Measurements from ENCODE around the gene TSHZ1.

TSHZ1 gene

DNA sequence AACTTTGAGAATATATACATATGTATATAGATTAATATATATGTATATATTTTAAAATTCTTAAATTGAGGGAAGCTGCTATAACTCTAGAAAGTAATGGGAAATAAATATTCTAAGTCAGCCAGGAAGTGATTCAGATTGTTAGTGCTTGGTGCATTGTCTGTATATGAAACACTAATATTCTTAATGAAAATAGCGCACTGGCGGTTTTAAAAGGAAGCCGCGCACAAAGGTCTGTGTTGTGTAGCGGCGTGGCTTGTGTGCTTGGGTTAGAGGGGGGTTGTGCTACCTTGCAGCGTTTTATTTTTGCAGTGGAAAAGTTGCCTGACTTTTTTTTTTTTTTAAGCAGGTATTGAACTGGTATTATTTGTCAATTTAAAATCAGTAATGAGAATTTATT is 11.3 kb downstream of the TSHZ1 start:
- no peak for DNase-seq

DNA sequence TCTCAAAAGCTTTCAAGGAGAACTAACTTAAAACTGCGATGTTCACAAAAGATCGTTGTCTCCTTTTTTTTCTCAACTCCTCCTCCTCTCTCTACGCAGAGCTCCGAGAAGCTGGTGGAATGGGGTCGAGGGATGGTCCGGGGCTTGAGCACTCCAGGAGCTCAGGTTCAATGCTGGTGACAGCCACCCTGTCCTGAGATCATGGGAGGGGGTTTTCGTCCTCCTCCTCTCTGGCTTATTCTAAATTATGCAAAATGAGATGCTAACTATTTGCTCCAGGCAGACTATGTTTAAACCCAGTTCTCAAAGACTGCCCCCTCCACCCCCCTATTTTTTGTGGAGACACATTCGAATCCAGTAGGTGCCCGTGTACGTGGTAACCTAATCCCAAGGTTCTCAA is 11.8 kb downstream of the TSHZ1 start:
- DNase-seq: no peak

DNA sequence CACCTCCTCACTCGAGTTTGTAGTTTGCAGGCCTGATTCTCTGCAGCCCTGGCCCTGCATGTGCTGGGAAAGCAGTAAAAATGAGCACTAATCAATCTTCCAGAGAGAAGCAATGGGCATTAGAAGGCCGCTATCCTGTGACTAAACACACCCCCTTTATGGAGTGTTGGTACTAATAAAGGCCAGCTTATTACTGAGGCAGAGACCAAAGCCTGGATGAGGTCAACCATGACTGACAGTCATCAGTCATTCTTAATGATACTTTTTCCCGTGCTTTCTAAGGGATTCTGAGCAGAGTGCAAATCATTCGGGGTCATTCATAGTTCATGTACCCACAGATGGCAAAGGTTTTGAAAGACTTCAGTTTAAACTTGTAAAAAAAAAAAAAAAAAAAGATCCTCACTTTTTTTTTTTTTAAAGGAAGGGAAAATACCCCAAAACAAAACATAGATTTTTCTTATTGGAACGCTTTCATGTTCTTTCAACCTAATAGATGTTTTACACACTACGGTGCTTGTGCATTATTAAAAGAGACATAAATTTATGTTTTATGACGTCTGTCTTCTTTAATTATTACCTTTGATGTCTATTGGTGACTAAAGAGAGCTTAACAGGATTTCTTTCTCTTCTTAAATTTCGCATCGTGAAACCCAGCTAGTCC is 13.2 kb downstream of the TSHZ1 start:
- DNase-seq: no peak

DNA sequence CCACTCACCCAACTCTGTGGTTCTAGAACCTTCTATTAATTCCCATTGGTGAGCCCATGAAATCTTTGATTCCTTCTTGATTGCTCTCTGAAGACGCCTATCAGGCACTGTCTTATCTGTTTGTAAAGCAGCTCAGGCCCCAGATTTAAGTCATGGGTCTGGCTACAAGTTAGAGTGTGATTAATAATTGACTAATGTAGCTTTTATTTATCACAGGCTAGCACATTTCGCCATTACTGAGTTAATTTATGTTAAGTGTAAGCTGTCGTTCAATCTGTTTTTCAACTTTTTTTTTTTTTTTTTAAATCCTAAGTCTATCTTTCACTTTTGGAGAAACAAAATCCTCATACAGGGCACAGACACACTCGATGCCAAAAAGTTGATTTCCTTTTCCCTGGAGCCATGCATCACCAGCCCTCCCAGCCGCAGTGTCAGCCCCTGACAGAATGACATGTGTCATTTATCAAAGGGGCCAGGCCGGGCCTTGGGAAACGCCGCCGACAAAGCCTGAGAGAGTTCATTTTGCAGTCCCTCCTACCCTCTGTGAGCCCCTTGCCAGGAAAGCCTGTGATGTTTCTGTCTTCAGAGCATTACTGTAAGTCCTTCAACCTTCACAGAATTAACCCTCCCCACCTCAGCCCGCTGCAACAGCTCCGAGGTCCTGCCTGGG is 15.8 kb downstream of the TSHZ1 start:
- DNase-seq: no peak

DNA sequence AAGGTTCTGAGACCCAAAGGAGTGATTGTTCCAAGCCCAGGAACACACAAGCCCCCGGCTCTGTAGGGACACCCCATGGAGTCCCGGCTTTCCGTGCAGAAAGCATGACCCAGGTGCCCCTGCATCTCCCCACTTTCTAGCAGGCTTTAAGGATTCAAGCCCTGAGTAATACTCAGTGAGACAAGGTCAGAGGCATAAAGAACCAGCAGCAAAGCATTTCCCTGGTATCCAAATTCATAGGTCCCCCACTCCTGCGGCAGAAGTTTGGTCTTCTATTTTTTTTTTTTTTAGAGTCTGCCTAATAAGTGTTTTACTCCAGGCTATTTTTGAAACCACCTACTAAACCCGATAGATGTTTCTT is 16.3 kb downstream of the TSHZ1 start:
- no peak for DNase-seq

DNA sequence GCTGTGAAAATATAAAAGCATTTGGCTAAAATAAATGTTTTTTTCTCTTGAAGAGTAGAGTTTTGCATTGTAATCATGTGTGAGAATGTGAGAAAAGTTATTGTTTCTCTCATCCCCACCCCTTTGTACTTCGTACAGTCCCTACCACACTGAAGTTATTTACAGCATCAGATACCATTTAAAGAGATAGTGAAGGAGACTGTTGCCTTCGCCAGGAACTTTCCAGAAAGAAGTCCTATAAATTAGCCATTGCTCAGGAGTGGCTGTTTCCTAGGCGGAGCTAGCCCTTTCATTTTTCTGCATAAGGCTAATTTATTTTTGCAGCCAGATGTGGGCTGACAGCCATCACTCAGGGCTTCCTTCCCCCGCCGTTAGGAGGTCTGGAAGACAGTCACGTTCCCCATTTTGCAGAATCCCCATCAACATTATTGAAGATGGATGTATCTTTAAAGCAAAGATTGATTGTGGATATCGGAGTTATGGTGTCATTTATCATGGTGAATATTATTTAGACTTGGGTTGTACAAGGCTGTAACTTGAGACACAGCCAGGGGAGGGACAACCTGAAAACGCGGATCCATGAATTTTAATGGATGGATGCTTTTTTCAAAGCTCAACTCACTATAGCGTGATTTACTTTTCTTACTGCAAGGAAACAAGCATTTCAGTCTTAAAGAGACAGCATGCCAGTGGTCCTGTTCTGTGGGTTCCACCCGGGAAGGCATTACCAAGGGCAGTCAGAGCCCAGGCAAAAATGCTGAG is 17.1 kb downstream of the TSHZ1 start:
- no peak for DNase-seq

DNA sequence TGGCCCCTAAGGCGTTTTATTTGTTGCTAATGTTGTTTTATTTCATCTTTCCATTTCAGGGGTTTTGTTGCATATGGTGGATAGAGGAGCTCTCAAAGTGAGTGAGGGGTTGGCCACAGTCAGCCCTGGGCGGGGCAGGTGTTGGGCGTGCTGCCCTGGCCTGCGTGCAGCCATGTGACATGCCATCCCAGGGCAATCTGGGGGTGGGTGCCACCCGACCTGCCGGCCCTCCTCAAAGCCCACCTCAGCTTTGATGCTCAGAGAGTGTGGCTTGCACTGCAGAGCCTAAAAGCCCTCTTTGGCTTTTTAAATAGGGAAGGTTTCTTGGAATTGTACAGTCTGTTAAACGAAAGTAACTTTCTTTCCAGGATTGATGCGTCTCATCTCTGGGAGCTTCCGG is 18.4 kb downstream of the TSHZ1 start:
- no peak for DNase-seq

DNA sequence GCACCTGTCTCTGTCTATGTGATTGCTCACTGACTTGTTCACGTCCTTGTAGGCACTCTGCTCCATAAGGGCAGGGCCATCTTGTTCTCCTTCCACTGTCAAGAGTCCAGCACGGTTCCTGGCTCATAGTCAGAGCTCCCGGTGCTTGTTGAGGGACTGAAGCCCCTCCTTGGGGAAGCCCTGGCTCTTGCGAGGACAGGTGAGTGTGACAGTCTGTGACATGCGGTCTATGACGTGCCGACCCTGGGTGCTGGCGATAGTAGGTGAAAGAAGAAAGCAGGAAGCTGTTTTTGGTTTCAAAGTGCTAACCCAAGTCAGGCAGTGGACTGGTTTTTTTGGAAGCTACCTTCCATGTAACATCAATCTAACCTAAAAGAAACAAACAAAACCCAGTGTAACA is 18.8 kb downstream of the TSHZ1 start:
- DNase-seq: no peak

DNA sequence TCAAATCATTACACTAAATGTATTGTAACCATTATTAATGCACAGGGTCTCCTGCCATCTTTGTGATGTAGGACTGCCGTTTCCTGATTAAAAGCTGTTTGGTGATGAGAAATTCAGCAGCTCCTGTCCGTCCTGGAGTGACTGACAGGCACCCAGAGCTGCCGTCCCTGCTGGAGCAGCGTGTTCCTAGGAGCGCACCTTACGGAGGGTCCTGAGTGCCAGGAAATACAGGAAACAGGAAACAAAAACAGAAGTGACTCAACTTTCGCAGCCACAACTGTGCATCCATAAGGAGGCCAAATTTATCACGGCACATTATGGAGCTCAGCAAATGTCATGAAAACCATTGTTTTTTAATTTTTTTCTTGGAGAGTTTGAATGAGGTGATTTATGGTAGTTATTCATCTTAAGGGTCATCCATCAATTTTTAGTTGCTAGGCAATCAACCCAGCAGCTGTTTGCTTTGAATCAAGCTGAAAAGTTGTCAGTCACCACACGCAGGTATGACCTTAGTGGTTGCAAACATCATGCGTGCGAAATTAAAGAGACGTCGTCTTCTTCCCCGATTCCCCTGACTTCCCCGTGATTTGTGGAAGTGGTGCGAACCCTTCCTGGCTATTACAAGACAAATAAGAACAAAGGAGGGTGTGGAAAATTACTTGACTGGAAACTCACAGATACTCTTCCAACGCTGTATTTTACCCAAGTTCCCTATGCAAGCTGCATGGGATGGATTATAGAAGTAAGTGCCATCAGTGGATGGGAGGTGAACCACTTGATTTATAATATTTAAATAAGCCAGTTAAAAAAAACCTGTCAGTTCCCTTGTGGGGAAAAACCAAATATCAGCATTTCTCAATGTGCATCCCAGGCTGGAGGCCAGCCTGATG is 19.8 kb downstream of the TSHZ1 start:
- DNase-seq: no peak

DNA sequence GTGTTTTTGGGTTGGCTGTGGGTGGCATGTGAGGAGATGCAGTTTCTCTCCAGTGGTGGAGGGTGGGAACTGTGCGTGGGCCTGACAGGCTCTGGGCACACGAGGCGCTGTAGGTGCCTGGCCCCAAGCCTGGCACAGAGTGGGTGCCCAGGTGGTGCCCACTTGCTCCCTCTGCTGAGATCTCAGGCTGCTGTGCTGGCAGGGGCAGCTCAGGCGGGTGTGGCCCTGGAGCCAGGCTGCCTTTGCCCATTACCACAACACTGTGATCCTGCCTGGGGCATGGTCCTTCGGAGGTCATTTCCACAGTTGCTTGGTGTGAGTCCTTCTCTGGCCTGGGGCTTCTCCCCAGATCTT is 20.4 kb downstream of the TSHZ1 start:
- no peak for DNase-seq

DNA sequence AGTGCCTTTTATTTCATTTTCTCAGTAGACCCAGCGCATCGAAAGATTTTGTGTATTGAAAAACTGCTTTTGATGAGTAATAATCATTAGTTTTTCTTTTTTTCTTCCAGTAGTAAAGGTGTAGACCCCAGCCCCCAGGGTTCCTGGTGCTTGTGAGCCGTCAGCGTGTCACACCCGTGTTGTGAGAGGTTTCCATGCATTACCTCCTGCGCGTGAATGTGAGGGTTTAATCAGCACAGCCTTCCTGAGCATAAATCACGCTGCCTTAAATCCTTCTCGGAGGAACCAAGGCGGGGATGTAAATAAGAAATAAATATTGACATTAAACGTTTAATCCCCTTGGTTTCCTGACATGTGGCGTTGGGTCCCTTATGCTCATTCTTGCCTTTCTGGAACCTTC is 24.3 kb downstream of the TSHZ1 start:
- DNase-seq: no peak

DNA sequence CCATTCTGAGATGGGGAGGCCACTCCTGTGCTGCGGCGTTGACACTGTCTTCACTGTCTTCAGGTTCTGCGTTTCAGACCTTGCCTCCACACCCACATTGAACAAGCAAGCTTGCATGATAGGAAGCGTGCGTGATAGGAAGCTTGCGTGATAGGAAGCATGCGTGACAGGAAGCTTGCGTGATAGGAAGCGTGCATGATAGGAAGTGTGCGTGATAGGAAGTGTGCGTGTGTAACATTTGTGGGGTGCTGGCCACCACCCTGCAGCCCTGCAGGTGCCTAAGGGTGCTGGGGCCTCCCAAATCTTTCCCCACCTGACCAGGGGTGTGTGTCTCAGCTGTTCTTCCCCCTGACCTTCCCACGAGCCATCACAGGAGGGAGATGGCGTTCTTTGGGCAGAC is 25.3 kb downstream of the TSHZ1 start:
- DNase-seq: no peak

DNA sequence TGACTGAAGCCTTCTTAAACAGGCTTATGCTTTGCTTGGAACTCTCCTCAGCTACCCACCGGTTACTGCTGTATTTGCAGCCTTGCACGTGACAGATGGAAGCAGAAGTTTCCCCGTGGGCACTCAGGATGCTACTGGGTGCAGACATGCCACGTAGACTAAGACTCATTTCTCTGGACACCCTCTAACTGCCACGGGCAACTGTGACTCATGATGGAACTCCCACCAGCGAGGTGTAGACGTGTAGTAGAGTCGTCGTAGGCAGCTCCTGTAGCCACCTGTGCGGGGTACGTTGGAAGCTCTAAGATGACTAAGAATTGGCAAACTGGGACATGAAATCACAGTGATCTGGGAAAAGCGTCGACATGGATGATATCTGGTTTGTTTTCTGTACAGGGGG is 27.5 kb downstream of the TSHZ1 start:
- DNase-seq: no peak

DNA sequence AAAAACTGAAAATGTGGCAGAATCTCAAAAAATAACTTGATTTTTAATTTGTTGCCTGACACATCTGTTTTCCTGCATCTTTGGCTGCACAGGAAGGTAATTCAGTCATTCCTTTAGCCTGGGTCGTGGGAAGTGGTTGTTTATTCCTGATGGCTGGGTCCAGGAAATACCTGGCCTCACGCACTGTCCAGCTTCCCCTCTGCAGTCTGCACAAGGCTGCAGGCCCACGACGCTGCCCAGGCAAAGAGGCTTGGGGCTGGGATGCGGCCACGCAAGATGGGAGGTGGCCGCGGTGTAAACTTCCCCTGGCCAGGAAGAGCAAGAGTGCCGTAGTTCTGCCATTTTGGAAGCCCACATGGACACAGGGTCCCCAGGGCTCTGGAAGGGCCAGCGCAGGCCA is 28.2 kb downstream of the TSHZ1 start:
- DNase-seq: no peak

DNA sequence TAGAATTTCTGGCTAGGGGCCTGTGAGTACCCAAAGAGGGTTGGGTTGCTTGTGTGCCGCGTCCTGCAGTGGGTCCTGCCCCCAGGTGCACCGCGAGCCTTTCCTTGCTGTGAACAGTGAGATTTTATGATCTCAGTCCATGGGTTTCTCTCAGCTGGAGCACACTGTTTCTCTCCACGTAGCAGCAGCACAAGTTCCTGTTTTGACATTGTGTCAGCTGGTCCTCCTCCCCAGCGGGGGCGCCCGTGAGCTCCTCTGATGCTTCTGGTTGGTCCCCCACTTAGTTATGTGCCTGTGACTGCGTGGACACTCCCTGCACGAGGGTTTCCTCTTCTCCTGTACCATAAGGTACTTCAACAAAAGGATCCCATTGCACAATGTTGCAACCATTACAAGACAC is 29.8 kb downstream of the TSHZ1 start:
- DNase-seq: no peak

DNA sequence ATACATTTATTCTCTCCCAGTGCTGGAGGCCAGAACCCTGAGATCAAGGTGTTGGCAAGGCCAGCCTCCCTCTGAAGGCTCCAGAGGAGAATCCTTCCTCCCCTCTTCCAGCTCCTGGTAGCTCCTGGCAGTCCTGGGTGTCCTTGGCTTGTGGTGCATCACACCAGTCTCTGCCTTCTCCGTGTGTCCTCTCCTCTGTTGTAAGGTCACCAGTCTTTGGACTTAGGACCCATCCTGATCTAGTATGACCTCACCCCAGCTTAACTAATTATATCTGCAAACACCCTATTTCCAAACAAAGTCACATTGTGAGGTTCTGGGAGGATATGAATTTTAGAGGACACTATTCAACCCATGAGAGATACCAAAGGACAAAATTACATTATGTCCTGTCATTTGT is 31.1 kb downstream of the TSHZ1 start:
- DNase-seq: no peak

DNA sequence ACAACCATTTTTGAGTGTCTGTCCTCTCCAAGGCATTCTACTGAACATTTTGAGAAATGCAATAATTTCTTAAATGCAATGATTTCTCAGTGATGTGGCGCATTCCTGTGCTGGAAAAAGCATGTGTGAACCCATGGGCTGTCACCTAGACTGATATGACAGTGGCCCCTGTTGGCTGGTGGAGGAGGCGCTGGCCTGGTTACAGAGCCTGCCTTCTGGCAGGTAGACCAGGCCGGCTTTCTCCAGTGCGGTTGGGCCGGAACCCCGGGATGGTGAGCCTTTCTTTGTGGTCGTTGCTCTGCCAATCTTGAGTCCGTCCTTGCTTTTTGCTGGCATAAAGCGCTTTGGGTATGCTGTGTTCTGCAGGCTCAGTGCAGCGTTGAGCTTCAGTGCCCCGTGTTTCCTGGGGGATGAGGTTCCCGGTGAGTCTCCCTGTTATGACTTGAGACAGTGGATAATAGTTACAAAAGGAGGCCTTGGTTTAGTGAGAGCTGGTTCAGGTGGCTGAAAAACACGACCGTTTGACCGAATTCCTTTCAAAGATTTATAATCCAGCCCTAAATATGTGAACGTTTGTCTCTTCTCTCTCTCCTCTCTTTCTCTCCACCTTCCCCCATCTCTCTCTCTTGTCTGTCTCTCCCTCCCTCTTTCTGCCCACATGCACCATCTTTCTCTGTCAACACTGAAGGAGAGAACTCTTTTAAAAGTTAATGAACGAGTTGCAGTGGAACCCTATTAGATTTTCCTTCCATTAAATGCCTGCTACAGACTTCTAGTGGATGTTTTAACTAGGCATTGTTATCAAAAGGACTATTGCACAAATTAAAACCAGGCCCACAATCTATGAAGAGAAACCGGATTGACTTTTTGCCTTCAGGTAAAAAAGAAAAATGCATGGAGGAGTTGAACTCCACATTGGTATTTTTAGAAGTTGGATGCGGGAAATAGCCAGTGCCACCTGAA is 34.0 kb downstream of the TSHZ1 start:
- DNase-seq: peak; percentile 17 to 27

DNA sequence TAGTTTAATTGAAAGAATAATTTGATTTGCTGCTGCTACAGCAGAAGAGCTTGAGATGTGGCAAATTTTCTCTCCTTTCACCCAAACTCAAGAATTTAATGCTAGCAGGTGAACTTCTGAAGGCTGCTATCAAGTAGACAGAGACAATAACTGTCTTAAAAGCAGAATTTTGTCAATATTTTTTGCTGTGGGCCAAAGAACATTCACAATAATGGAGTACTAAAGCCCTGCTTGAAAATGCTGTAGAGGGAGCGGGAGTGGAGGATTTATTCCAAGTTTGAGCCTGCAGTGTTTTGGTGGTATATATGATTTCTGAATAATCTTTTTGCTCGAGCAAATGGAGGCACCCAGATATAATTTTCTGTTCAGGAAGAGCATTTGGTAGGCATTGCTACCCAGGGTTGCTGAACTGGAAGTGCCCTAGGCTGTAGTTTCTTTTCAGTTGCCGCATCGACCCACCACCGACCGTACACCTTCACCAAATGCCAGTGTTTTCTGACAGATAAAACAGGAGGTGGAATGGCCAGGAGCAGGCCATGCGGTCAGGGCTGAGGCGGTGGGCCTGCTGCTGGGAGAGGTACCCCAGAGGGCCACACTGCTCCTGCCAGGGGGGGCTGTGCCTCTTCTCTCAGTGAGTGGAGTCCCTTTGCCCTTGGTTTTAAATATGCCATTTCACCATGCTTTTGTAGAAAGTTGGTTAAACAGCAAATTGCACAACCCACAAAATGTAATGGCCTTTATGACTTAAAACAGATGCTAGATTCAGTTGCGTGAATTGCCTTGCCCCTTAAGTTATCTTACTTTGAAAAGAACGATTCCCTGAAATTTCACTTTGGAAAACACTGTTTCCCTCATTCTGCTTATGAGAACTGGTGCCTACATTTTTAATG is 36.4 kb downstream of the TSHZ1 start:
- no peak for DNase-seq

DNA sequence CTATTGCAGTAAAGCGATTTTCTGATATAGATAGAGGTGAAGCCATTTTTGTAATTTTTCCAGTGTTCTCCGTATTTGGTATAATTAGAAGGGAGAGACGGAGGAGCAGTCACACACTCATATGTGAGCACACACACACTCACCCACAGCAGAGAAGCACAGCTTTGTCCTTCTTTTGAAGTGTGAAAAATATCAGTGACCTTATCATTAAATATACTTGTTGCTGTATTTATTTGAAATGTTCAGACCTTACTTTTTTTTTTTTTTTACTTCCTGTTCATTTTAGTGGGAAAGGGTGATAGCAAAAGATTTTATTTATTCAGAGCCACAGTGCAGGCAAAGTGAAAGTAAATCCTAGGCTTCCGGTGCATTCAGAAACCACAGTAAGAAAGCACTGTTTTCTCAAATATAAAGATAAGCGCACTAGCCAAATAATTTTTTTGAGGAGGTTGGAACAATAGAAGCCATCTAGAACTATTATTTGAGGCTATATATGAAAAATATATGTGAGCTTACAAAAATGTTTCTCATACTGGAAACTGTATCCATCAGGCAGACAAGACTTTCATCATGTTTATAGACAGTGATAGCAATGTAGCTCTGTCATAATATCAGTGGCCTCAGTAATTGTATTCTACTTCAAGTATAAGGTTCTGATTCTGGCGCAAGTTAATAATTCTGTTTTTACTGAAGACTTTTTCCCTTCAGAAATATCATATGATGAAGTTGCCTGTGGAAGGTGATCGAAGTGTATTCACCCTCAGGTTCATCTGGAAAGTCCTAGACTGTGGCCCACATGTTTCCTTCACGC is 37.2 kb downstream of the TSHZ1 start:
- peak in 1 of 2 donors; percentile 51 for DNase-seq

Data from CD4-positive, alpha-beta T cell treated with Interleukin-1 beta for 1 hour (primary cell).